HG03520 (cell line): Measurements from ENCODE around the gene NDUFC2.
"Not testable (repeated sequence)": the region's sequence is repeated elsewhere in the genome, so short reads cannot be mapped to it uniquely, and the experiment has no call there.

Source experiments
- ATAC-seq: cut with Tn5 transposase; IDR thresholded peaks from one replicate; pipeline ENCODE4 v1.9.1; 2021; ENCODE audit warnings: mild to moderate bottlenecking, moderate library complexity; ENCODE audit not compliant: unreplicated experiment

Gene NDUFC2

DNA sequence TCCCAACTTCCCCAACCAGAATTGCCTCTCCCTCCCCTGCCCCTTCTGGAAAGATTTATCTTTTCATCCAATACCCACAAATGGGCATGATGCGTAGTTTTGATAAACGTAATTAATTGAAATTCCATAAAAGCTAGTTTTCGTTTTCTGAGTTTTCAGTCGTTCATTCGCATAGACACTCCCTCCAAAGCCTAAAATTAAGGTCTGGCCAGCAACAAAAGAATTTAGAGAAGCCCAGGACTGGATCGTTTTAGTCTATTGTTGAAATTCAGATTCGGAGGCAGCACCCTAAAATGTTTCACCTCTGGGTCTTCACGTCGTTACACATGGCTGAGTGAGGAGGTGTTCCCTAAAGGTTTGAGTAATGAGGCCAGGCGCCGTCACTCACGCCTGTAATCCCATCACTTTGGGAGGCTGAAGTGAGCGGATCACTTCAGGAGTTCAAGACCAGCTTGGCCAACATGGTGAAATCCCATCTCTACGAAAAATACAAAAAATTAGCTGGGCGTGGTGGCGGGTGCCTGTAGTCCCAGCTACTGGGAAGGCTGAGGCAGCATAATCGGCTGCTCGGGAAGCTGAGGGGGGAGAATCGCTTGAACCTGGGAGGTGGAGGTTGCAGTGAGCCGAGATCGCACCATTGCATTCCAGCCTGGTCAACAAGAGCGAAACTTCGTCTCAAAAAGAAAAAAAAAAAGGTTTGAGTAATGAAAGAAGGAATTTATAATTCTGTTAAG is 589 bp upstream of the NDUFC2 start:
- no peak for ATAC-seq

DNA sequence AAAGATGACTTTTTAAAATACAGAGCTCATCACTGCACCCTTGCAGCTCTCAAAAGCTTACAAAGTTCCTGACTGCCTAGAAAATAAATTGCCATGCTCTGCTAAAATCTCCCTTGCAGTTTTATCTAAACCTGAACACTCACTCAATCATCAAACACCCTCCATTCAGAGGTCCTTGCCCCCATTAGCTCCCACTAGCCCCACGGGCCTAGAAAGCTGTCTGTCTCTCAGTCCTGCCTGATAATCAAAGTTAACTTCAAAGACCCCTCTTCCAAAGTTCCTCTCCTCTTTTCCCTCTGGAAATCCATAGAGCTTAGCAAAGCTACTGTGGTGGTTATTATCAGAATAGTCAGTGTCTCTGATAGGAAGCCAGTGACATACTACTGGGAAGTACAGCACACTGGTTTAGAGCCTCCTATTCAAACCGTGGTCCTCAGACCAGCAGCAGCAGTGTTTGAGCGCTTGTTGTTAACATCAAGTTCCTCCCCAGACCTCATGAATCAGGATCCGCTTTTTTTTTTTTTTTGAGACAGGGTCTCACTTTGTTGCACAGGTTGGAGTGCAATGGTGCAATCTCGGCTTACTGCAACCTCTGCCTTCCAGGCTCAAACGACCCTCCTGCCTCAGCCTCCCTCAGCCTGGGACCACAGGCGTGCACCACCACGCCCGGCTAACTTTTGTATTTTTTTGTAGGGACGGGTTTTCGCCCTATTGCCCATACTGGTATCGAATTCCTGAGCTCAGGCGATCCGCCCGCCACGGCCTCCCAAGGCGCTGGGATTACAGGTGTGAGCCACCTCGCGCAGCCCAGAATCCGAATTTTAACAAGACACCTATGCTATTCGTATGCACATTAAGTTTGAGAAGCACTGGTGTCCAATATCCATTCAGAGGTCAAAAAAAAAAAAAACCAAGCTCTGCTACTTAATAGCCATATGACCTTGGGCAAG is 1.2 kb downstream of the NDUFC2 start:
- no peak for ATAC-seq

- ATAC-seq: not testable (repeated sequence)
Measured at GRCh38 chr11:78077592-78077991, 2.1 kb downstream of the NDUFC2 start.

DNA sequence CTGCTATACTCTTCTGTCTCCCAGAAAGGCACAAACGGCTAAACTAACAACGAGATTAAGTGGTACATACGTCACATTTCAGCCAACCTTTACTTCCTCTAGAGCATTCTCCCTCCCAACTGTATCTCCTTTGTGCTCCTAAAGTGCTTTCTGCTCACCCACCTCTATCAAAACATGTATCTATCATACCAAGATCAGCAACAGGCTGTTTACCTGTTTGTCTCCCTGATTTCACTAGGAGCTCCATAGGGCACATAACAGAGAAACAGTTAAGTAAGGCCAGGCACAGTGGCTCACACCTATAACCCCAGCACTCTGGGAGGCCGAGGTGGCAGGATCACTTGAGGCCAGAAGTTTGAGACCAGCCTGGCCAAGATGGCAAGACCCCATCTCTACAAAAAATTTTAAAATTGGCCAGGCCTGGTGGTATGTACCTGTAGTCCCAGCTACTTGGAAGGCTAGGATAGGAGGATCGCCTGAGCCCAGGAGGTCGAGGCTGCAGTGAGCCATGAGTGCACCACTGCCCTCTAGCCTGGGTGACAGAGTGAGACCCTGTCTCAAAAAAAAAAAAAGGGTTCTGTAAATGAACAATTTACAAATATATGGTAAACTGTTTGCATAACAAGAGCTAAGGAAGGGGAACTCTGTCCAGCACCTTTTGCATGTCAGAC is 2.8 kb downstream of the NDUFC2 start:
- ATAC-seq: no peak

GRCh38 chr11:78074756-78075155 is 4.9 kb downstream of the NDUFC2 start:
- no peak for ATAC-seq

DNA sequence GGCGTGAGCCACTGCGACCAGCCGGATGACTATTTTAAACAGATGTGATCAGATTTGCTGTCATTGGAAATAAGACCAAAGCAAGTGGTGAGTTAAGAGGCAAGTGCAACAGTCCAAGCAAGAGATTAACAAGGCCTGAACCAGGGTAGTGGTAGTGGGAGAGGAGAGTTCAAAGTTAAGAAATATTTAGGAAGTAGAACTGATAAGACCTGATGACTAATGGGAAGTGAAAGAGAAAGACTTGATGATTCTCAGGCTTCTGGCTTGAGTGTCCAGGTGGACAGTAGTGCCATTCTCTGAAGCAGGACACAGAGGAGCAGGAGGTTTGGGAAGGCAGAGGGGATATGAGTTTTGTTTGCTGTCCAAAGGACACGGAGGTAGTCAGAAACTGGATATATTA is 7.2 kb downstream of the NDUFC2 start:
- ATAC-seq: no peak

- ATAC-seq: no peak
Measured at GRCh38 chr11:78071717-78072116, 7.9 kb downstream of the NDUFC2 start.

DNA sequence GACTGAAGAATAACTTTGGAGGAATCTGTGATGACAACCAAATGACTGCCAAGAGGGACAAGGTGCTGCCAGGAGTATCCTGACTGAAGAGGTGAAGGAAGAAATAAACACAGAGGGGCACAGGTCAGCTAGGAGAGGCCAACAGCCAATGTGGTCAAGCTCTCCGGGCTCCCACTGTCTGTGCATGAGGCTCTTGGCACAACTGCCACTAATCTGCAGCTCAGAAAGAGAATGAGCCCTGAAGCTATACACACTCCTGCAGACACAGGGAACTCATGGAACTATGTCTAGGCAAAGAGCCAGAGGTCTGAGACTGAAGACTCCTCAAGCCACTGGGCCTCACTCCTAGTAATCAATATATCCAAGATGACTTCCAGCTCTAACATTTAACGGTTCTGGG is 9.0 kb downstream of the NDUFC2 start:
- ATAC-seq: no peak

DNA sequence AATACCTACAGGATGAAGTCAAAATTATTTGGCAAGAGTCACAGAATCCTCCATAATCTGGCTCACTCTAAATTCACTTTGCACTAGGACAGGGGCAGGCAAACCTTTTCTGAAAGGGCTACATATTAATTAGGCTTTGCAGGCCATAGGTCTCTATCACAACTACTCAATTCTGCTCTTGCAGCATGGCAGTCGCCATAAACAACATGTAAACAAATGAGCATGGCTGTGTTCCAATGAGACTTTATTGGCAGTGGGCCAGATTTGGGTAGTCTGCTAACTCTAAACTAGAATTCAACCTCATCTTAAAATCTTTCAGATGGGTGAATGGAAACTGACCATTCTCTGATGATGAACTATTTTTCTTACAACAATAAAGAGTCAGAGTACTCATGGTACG is 10.2 kb downstream of the NDUFC2 start:
- no peak for ATAC-seq

GRCh38 chr11:78067704-78068103 is 12.0 kb downstream of the NDUFC2 start:
- no peak for ATAC-seq

GRCh38 chr11:78066471-78066870 is 13.2 kb downstream of the NDUFC2 start:
- no peak for ATAC-seq

- no peak for ATAC-seq
Measured at GRCh38 chr11:78065203-78065602, 14.5 kb downstream of the NDUFC2 start.

DNA sequence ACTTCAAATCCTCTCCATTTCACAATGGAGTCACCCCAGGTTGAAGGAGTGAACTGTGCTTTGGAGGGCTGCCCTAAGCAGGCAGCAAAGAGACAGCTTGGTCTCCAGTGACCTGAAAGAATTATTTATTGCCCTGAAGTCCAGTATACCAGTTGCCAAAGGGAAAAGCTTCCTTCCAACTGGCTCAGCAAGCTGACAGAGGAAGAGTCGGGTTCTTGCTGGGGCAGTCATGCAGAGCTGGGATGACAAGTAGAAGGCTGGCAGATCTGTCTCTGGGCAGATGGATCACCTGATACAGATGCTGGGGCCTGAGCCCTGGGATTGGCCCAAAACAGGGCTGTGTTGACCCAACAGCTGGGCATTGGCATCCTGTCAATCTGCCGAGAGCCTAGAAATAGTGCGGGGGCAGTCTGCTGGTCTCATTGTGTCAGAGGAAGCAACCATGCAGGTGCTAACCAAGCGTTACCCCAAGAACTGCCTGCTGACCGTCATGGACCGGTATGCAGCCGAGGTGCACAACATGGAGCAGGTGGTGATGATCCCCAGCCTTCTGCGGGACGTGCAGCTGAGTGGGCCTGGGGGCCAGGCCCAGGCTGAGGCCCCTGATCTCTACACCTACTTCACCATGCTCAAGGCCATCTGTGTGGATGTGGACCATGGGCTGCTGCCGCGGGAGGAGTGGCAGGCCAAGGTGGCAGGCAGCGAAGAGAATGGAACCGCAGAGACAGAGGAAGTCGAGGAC is 16.1 kb downstream of the NDUFC2 start, which contains the start of gene THRSP:
THRSP (plus strand) TSS at position 422 of the 742 bp plus-strand sequence; CDS start at position 443, 21 bp downstream.
- no peak for ATAC-seq

DNA sequence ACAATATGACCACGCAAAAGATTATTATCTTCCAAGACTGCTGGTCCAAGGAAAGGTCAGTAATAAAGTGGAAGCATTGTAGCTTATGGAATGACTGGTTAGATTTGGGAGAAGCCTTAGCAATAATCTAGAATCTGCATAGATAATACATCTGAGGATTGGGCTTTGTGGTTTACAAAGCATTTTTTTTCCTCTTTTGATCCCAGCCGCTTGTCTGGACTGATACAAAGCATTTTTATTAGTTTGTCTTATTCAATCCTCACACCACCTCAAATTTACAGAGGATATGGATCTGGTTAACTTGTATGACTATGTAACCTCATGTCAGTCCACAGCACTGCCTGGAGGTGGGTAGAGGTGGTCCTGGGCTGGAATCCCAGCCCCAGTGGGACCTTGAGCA is 17.0 kb downstream of the NDUFC2 start:
- no peak for ATAC-seq

GRCh38 chr11:78061921-78062311 is 17.7 kb downstream of the NDUFC2 start:
- ATAC-seq: no peak

GRCh38 chr11:78061088-78061920 is 18.4 kb downstream of the NDUFC2 start:
- no peak for ATAC-seq

DNA sequence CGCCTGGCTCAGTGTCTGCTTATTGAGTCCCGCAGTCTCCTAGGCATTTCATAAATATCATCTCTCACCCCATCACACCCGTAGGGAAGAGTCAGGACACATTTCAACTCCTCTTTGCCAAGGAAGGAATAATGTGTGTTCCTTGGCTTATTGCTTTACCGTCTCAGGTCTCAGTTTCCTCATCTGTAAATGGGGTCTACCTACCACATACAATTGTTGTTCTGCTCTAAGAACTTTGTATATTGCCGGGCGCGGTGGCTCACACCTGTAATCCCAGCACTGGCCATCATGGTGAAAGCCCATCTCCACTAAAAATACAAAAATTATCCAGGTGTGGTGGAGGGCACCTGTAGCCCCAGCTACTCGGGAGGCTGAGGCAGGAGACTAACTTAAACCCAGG is 19.1 kb downstream of the NDUFC2 start:
- no peak for ATAC-seq

GRCh38 chr11:78059749-78060328 is 19.8 kb downstream of the NDUFC2 start:
- ATAC-seq: not testable (repeated sequence)

DNA sequence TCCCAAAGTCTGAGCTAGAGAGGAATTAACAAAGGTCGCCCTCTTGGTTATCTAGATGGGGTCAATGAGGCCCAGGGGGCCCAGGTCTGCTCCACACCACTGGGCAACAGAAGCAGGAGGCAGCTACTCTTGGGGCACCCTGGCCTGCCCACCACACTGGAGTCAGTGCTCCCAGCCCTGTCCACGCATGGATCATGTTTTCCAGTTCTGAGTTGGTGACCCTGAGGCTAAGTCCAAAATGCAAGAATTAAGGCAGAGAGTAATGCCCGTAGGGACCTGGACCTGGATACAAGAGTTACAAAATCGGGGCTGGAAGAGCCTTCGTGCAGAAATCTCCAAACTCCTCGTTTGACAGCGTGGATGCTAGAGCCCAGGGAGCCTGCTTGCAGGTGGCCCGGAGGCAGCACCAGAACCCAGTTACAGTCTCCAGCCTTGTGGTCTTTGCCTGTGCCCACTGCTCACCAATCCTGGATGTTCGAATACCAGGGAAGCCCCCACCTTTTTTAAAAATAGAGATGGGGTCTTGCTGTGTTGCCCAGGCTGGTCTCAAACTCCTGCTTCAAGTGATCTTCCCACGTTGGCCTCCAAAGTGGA is 22.1 kb downstream of the NDUFC2 start:
- no peak for ATAC-seq
